HG03354 (cell line): ENCODE measurements around the gene RBM38.

ENCODE experiments used
- ATAC-seq: cut with Tn5 transposase; IDR thresholded peaks from one replicate; pipeline ENCODE4 v1.9.1; 2021; ENCODE audit warnings: mild to moderate bottlenecking; ENCODE audit not compliant: unreplicated experiment, poor library complexity, severe bottlenecking

RBM38 gene

GRCh38 chr20:57388953-57389694 is 2.1 kb upstream of the RBM38 start:
- ATAC-seq, result peak; percentile 28

- ATAC-seq, result peak; percentile 15
Measured at GRCh38 chr20:57389695-57390603, 1.2 kb upstream of the RBM38 start.

- ATAC-seq, result peak; percentile 6
Measured at GRCh38 chr20:57391439-57392301, 474 bp downstream of the RBM38 start.

GRCh38 chr20:57392512-57393271 is 1.5 kb downstream of the RBM38 start:
- peak; percentile 22 for ATAC-seq

- no peak for ATAC-seq
Measured at GRCh38 chr20:57393321-57394120, 2.3 kb downstream of the RBM38 start.

GRCh38 chr20:57394121-57395082 is 3.2 kb downstream of the RBM38 start:
- ATAC-seq, result no peak

GRCh38 chr20:57395111-57395966 is 4.1 kb downstream of the RBM38 start:
- no peak for ATAC-seq

GRCh38 chr20:57396212-57396983 is 5.2 kb downstream of the RBM38 start:
- no peak for ATAC-seq

- ATAC-seq, result no peak
Measured at GRCh38 chr20:57396984-57397692, 5.9 kb downstream of the RBM38 start.

- peak; percentile 10 for ATAC-seq
Measured at GRCh38 chr20:57397693-57398108, 6.5 kb downstream of the RBM38 start.

GRCh38 chr20:57398231-57398821 is 7.1 kb downstream of the RBM38 start:
- peak; percentile 69 for ATAC-seq

GRCh38 chr20:57398901-57399535 is 7.8 kb downstream of the RBM38 start:
- ATAC-seq, result no peak

GRCh38 chr20:57399587-57400155 is 8.5 kb downstream of the RBM38 start:
- ATAC-seq, result peak; percentile 35

GRCh38 chr20:57400231-57400701 is 9.1 kb downstream of the RBM38 start:
- no peak for ATAC-seq
